ENCODE data around the gene SULT1C3.

The SULT1C3 gene

DNA sequence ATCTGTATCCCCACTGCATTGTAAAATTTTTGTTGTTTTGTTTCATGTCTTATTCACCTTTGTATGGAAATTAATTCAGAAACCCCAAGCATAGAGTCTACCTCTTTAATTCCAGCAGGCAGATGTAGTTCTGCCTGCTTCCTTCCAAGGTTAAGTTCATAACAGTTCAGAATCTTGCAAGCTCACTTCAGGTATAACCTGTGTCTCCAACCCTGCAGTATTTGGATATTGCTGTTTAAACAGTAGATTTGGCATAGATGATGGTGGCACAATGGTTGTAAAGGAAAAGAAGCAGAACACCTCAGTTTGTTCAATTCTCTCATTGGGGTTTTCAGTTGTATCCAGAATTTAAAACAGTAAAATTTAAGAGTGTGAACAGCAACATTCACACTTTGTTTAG is 70.1 kb downstream of the SULT1C3 start:
- no peak for DNase-seq

Data from AML-193 (cell line).